Esophagus squamous epithelium (tissue), 5 donors: ENCODE results near the gene FHOD3. TPM values are rescaled to one million over a fixed set of nuclear protein-coding genes. Genes with fewer than 3 reads are reported as not detected.

Experiments
- DNase-seq: peaks from one replicate; lab custom pipeline; 2025; lab: John Stamatoyannopoulos, UW
- H3K27ac ChIP-seq, 4 donors: fragments of 200-600 bp; sonication (generic); one replicate each; pipeline ENCODE4 v1.5.1; 2016 to 2019; ENCODE audit warnings: mild to moderate bottlenecking in 1 of 4
- H3K27me3 ChIP-seq, 4 donors: fragments of 200-600 bp; sonication (generic); 1 replicate in 3 of 4; 2 replicates in 1 of 4; pipeline versions ENCODE4 v1.5.1 to v1.6.0; 2017 to 2021; ENCODE audit warnings: antibody characterized with exemption in 1 of 4
- H3K36me3 ChIP-seq, 3 donors: fragments of 200-600 bp; sonication (generic); one replicate each; pipeline ENCODE4 v1.5.1; 2016 to 2019
- H3K4me1 ChIP-seq, 3 donors: fragments of 200-600 bp; sonication (generic); one replicate each; pipeline ENCODE4 v1.5.1; 2017 to 2019
- H3K4me3 ChIP-seq, 4 donors: fragments of 200-600 bp; sonication (generic); 1 replicate in 3 of 4; 2 replicates in 1 of 4; pipeline ENCODE4 v1.5.1; 2016 to 2019; ENCODE audit warnings: mild to moderate bottlenecking in 2 of 4, moderate library complexity in 1 of 4
- H3K9me3 ChIP-seq, 3 donors: fragments of 200-600 bp; sonication (generic); one replicate each; pipeline ENCODE4 v1.5.1; 2016 to 2019
- CTCF ChIP-seq, 6 experiments: fragments of 450-650 bp in 4 of 6; fragments of 200-600 bp in 2 of 6; sonication (generic) in 2 of 6; IDR thresholded peaks; one replicate each; pipeline ENCODE4 v1.5.1; 2016 to 2019; ENCODE audit warnings: antibody characterized with exemption in 6 of 6, mild to moderate bottlenecking in 4 of 6, moderate library complexity in 4 of 6
- POLR2A ChIP-seq, 4 donors: fragments of 450-650 bp; IDR thresholded peaks; one replicate each; pipeline ENCODE4 v1.6.1; 2017; ENCODE audit warnings: antibody characterized with exemption in 4 of 4, mild to moderate bottlenecking in 4 of 4, moderate library complexity in 3 of 4
- WGBS, 2 donors: methylation state at CpG; one replicate each; pipeline ENCODE4 v1.1.5; 2018; 5-methylcytosine and 5-hydroxymethylcytosine counted together
- intact Hi-C: fragments of 100-400 bp; cut with DNase I; formaldehyde crosslinking; loops from one replicate; pipeline ENCODE4 v1.15.0; 2022
- total RNA-seq, 4 donors: library from RNA; depleted of rRNA; stranded (reverse); fragments of >200 nt; gene quantifications; one replicate each; pipeline ENCODE4 v1.1.0, GENCODE V29; 2016
- donor health status: DM: yes; HTN: yes; CAD: no.

FHOD3 gene
- total RNA-seq, 4 donors from 2014 or later: 3.1 to 29.6 (median 5.7) TPM

DNA sequence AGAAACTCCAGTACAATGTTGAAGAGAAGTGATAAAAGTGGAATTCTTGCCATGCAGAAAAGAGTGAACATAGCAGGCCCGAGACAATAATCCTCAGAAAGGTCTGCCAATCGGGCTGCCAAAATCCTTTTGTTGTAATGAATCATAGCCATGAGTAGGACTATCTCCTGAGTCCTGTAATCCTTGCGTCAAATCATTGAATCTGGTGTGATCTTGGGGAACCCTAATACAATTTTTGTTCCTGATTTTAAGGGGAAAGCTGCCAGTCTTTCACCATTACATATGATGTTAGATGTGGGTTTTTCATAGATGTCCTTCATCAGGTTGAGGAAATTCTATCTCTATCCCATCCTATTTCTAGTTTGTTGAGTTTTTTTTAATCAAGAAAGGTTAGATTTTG lies 529.0 kb downstream of the FHOD3 start:
- DNase-seq: no peak
- H3K27me3 ChIP-seq: no peaks in the 10 kb centered on the region
- no peaks in the 10 kb centered on the region for H3K9me3 ChIP-seq
- peaks cover 0 to 15% (median 0%) of the 10 kb centered on the region in 3 donors for H3K36me3 ChIP-seq
- TF ChIP-seq CTCF (IDR thresholded peaks at IDR 0.05) (no peak), POLR2A (IDR thresholded peaks at IDR 0.05) (no peak)
- WGBS, 2 donors: 37 to 50% methylated on average over 3 of the region's 3 CpGs
- peaks cover 0 to 27% (median 10%) of the 10 kb centered on the region in 3 donors for H3K4me1 ChIP-seq
- H3K27ac ChIP-seq: no peak overlapping the region
- intact Hi-C loops: no loop called here
- H3K4me3 ChIP-seq: no peak overlapping the region

DNA sequence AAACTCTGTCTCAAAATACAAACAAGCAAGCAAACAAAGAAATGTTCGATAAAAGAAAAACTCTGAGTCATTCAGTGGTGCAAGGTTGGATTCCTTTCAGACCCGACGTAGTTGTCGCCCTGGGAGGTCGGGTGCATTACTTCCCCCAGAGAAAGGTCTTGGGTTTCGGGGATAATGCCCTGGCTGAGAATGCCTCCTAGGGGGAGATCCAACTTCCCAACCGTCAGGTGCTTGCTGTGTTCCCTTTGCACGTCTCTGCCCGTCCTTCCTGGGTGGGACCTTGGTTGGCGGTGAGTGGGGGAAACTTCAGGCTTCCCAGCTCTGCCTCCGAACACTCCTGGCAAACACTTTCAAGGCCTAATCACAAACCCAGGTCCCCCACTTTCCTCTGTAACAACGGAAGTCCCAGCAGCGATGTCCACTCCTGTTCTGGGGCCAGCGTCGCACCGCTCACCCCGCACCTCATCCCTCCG lies 530.7 kb downstream of the FHOD3 start:
- Histone ChIP-seq H3K9me3 (no peaks in the 10 kb centered on the region), H3K27ac (peak overlapping the region; percentile 85 to 92 (median 90)), H3K4me1 (peaks cover 0 to 27% (median 10%) of the 10 kb centered on the region in 3 donors), H3K36me3 (peaks cover 0 to 7% (median 0%) of the 10 kb centered on the region in 3 donors), H3K27me3 (no peaks in the 10 kb centered on the region), H3K4me3 (peak overlapping the region; percentile 80 to 94 (median 92))
- WGBS, 2 donors: 0 to 1% methylated on average over 14 to 17 of the region's 18 CpGs
- intact Hi-C loops: no loop called here
- TF ChIP-seq CTCF (IDR thresholded peaks at IDR 0.05) (no peak), POLR2A (IDR thresholded peaks at IDR 0.05) (no peak)
- DNase-seq: no peak

DNA sequence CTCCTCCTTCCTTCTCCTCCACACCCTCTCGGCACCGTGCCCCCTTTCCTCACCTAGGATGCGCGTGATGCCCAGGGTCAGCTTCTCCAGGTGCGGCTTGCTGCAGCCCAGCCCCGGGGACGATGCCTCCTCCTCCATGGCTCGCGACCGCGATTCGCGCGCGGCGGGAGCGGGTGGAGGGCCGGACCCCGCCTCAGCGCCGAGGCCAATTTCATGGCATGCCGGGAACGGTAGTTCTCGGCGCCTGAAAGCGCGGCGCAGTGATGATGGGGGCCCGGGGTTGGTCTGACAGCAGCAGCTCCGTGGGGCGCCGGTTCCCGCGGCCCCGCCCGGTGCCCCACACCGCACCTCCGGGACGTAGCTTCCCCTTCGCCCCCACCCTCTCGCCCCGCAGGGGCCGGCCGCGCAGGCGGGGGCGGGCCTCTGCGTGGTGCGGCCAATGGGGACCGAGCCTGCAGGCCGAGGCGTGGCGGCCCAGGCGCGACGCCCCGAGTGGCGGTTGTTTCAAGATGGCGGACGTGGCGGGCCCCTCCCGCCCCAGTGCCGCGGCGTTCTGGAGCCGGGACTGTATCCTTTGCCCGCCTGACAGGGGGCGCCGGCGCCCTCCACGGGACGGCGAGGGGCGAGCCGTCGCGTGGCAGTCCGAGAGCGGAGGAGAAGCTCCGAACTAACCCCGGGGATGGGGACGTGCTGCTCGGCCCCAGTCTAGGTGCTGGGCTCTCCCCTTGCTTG lies 531.3 kb downstream of the FHOD3 start, which contains the start of the genes KIAA1328 and TPGS2:
Gene KIAA1328 (plus strand): TSS at position 498 of the 732 bp plus-strand sequence. CDS start 12 bp downstream, at position 510.
Gene TPGS2 (minus strand): TSS at position 373 of the 732 bp plus-strand sequence. CDS start 235 bp downstream, at position 138.
- peaks cover 0 to 27% (median 10%) of the 10 kb centered on the region in 3 donors for H3K4me1 ChIP-seq
- peak in 4 of 6 experiments; percentile 8 to 28 (median 21) for TF ChIP-seq CTCF (IDR thresholded peaks at IDR 0.05)
- TF ChIP-seq POLR2A (IDR thresholded peaks at IDR 0.05): peak in 1 of 4 donors; percentile 60
- peak within 1 kb of the TSS; percentile 85 to 92 (median 90) for H3K27ac ChIP-seq
- peak within 1 kb of the TSS; percentile 80 to 94 (median 92) for H3K4me3 ChIP-seq
- no peaks in the 10 kb centered on the region for H3K27me3 ChIP-seq
- H3K36me3 ChIP-seq: peaks cover 0 to 1% (median 0%) of the 10 kb centered on the region in 3 donors
- DNase-seq: peak; percentile 70
- no peaks in the 10 kb centered on the region for H3K9me3 ChIP-seq
- intact Hi-C loops: no loop called here
- WGBS, 2 donors: 0 to 3% methylated on average over 3 to 4 of the region's 83 CpGs

Other genes starting within 250 kb of the FHOD3 start
- 10 to 100 TPM; 30.3 to 54.1 (median 51.1) TPM for gene RPRD1A, start 230.2 kb upstream of the FHOD3 start, total RNA-seq
- 10 to 100 TPM; 15.4 to 55.2 (median 43.6) TPM for gene SLC39A6, start 168.4 kb upstream of the FHOD3 start, total RNA-seq
- gene ELP2, start 167.8 kb upstream of the FHOD3 start, total RNA-seq: 10 to 100 TPM; 13.0 to 61.0 (median 28.0) TPM
- 10 to 100 TPM in 1 of 4 donors, 1 to 10 TPM in 3; 4.4 to 11.8 (median 7.0) TPM for gene MOCOS, start 110.2 kb upstream of the FHOD3 start, total RNA-seq